ENCODE results near the gene GRK5. TPM values are rescaled to one million over a fixed set of nuclear protein-coding genes. Genes with fewer than 3 reads are reported as not detected.

Gene GRK5
- total RNA-seq, 1 experiment from 2014 or later = 1.2 TPM

DNA sequence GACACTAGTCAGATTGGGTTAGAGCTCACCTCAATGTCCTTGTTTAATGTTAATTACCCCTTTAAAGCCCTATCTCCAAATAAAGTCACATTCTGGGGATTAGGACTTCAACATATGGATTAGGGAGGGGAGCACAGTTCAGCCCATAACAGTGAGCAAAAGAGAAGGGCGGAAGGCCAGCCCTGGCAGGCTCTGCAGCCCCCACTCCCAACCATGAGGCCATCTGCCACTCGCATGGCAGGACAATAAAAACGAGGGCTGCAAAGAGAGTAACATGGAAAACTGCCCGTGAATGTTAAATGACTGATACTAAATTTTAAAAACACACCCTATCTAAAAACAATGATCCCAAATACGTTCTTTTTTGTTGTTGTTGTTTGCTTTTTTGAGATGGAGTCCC is 296.4 kb downstream of the GRK5 start:
- no peak for DNase-seq
- Histone ChIP-seq H3K56ac (ENCODE audit: insufficient read length, low read depth, low read length) (no peak overlapping the region), H4K20me1 (ENCODE audit: control insufficient read depth, insufficient read depth, insufficient read length) (no peaks in the 10 kb centered on the region), H3K27me3 (ENCODE audit: insufficient read depth, low read length) (no peaks in the 10 kb centered on the region), H3K9me3 (ENCODE audit: control insufficient read depth, low read depth, low read length) (no peaks in the 10 kb centered on the region), H3K4me2 (ENCODE audit: insufficient read depth, insufficient read length, low read length) (no peak overlapping the region), H3K23ac (ENCODE audit: insufficient read length, low read depth, low read length) (no peak overlapping the region), H2BK120ac (ENCODE audit: low read depth, low read length, poor library complexity, severe bottlenecking) (no peak overlapping the region), H3K4me1 (ENCODE audit: insufficient read depth, low read length) (no peaks in the 10 kb centered on the region), H2AFZ (ENCODE audit: low read length) (no peak overlapping the region), H3T11ph (ENCODE audit: low read length) (no peak overlapping the region), H3K18ac (ENCODE audit: insufficient read length, low read depth, low read length) (no peak overlapping the region), H2BK12ac (ENCODE audit: insufficient read length, low read depth, low read length) (no peak overlapping the region), H4K8ac (replicated peaks; ENCODE audit: insufficient read length, low read depth, low read length) (no peak overlapping the region), H2BK20ac (ENCODE audit: low read depth, low read length, poor library complexity, severe bottlenecking) (no peak overlapping the region), H2AK5ac (ENCODE audit: insufficient read length, low read length) (no peak overlapping the region), H3K27ac (ENCODE audit: insufficient read length, low read depth, low read length) (no peak overlapping the region), H3K23me2 (ENCODE audit: insufficient read length, low read depth, low read length, poor library complexity, severe bottlenecking) (no peaks in the 10 kb centered on the region), H2BK15ac (ENCODE audit: low read depth, low read length) (no peak overlapping the region), H3K14ac (ENCODE audit: insufficient read depth, low read length) (no peak overlapping the region), H3K4ac (ENCODE audit: low read depth, low read length) (no peak overlapping the region), H2BK5ac (ENCODE audit: insufficient read length, low read length) (no peak overlapping the region), H3K9ac (ENCODE audit: extremely low read depth, insufficient read length, low read length) (no peak overlapping the region), H3K79me2 (ENCODE audit: insufficient read depth, low read length) (no peaks in the 10 kb centered on the region), H4K5ac (ENCODE audit: insufficient read length, low read depth, low read length) (no peak overlapping the region), H4K91ac (ENCODE audit: insufficient read length, low read depth, low read length) (no peak overlapping the region), H3K79me1 (ENCODE audit: insufficient read depth, low read depth, low read length, poor library complexity, severe bottlenecking) (no peaks in the 10 kb centered on the region)
- WGBS (ENCODE audit: extremely low coverage, insufficient read length, low lambda C conversion rate) = no CpG with 5 or more reads among the region's 5 CpGs
- no peak overlapping the region for H3K4me3 Mint-ChIP-seq
- TF ChIP-seq, protein P1, sequence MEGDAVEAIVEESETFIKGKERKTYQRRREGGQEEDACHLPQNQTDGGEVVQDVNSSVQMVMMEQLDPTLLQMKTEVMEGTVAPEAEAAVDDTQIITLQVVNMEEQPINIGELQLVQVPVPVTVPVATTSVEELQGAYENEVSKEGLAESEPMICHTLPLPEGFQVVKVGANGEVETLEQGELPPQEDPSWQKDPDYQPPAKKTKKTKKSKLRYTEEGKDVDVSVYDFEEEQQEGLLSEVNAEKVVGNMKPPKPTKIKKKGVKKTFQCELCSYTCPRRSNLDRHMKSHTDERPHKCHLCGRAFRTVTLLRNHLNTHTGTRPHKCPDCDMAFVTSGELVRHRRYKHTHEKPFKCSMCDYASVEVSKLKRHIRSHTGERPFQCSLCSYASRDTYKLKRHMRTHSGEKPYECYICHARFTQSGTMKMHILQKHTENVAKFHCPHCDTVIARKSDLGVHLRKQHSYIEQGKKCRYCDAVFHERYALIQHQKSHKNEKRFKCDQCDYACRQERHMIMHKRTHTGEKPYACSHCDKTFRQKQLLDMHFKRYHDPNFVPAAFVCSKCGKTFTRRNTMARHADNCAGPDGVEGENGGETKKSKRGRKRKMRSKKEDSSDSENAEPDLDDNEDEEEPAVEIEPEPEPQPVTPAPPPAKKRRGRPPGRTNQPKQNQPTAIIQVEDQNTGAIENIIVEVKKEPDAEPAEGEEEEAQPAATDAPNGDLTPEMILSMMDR (conservative IDR thresholded peaks at IDR 0.05) = no peak
- peaks cover 0 to 3% of the 10 kb centered on the region in 2 experiments; a peak in 3 of 4 replicates for H3K4me1 Mint-ChIP-seq
- H3K36me3 Mint-ChIP-seq (ENCODE audit: insufficient read depth in 1 of 3, low read depth in 3 of 3) = no peaks in the 10 kb centered on the region; a peak in 1 of 7 replicates
- no peaks in the 10 kb centered on the region for H3K9me3 Mint-ChIP-seq
- no peak overlapping the region; a peak in 1 of 7 replicates for H3K27ac Mint-ChIP-seq
- H3K27me3 Mint-ChIP-seq (ENCODE audit: low read depth) = peaks cover 8% of the 10 kb centered on the region

All from H9 (cell line).